HG02885 (cell line): ENCODE measurements around the gene NKD1.
A peak's percentile ranks its signal among the peaks of the same experiment; 100 is the strongest.

Experiments
- ATAC-seq: cut with Tn5 transposase; IDR thresholded peaks from one replicate; pipeline ENCODE4 v1.9.1; 2021; ENCODE audit warnings: mild to moderate bottlenecking; ENCODE audit not compliant: unreplicated experiment, poor library complexity

The NKD1 gene

DNA sequence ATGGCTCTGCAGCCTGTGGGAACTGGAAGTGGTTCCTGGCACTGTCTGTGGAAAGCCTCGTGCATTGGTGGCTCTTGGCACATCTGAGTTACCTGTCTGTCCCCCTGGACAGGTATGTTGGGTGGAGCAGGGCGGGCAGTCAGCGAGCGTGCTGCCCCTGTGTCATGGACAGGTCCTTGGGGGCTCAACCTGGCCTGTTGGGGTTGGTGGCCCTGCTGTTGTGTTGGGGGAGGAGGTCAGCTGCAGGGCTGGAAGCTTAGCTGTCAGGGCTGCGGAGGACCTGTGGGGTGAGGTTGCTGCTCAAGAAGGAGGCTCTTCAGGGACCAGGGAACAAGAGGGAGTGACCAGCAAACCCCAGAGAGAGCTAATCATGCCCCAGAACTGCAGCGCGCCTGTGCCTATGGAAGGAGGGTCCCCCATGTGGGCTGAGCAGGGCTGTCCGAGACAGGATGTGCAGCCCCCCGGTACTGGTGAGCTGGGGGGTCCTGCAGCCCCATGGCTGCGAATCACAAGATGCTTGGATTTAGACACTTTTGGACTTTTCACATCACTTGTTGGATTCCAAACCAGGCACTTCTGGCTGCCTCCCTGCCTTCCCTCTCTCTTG lies 7.2 kb downstream of the NKD1 start:
- ATAC-seq = no peak

- no peak for ATAC-seq
Measured at GRCh38 chr16:50555952-50556673, 7.9 kb downstream of the NKD1 start.

DNA sequence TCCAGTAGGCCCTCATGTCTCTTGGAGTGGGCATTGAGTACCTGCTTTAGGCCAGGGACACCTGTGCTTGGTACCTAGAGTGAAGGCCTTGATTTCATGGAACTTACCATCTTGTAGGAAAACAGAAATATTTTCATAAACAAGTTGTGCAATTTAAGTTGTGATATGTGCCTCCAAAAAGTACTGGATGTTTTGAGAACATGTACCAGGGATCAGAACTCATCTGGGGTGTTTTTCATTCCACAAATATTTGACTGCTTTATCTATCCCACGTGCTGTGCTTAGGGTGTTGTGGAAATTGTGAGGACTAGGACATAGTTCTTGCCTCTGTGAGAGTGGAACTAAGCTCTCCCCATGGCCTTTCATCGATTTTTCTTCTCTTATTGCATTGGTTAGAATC lies 8.8 kb downstream of the NKD1 start:
- no peak for ATAC-seq

DNA sequence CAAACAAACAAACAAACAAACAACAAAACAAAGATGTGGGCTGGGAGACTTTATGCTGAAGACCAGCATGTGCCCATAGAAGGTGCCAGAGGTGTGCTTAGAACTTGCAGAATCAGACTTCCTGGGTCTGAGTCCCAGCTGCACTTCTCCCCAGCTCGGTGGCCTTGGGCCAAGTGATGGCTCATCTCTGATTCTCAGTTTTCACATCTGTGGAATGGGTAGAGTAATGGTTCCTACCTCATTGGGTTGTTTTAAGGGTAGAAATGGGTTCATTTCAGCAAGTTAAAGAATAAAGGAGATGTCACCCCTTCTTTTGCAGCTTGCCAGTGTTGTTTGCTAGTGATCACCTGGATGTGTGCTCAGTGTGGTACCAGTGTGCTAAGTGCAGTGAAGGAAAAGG lies 10.7 kb downstream of the NKD1 start:
- no peak for ATAC-seq

- no peak for ATAC-seq
Measured at GRCh38 chr16:50559342-50559741, 11.1 kb downstream of the NKD1 start.

- ATAC-seq = no peak
Measured at GRCh38 chr16:50559804-50560514, 11.8 kb downstream of the NKD1 start.

GRCh38 chr16:50560903-50561863 lies 13.0 kb downstream of the NKD1 start:
- ATAC-seq = no peak

DNA sequence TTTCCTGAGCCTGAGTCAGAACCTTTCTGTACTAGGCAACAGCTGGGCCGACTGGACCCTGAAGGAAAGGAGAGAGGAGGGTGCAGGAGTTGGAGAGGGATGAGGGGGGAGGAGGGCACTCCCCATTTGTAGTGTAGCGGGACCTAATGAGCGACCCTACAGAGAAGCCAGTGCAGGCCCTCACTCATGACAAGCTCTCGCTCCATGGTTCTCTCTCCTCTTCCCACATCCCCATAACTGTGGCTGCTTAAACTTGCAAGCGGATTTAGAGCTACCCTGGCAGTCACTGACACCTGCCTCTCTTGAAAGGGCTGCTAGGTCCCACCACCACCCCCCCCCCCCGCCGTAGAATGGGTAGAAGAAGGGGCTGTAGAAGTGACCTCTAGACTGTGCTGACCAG lies 14.5 kb downstream of the NKD1 start:
- ATAC-seq = no peak

GRCh38 chr16:50563989-50564388 lies 15.8 kb downstream of the NKD1 start:
- ATAC-seq = no peak

DNA sequence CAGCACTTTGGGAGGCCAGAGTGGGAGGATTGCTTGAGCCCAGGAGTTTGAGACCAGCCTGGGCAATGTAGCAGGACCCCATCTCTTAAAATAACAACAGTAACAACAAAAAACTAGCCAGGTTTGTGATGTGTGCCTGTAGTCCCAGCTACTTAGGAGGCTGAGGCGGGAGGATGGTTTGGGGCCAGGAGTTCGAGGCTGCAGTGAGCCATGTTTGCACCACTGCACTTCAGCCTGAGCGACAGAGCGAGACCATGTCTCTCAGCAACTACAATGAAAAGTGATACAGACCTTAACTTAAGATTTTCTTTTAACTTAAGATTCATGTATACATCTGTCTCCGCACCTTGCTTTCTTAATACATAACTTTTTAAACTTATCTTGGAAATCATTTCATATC lies 17.2 kb downstream of the NKD1 start:
- no peak for ATAC-seq

DNA sequence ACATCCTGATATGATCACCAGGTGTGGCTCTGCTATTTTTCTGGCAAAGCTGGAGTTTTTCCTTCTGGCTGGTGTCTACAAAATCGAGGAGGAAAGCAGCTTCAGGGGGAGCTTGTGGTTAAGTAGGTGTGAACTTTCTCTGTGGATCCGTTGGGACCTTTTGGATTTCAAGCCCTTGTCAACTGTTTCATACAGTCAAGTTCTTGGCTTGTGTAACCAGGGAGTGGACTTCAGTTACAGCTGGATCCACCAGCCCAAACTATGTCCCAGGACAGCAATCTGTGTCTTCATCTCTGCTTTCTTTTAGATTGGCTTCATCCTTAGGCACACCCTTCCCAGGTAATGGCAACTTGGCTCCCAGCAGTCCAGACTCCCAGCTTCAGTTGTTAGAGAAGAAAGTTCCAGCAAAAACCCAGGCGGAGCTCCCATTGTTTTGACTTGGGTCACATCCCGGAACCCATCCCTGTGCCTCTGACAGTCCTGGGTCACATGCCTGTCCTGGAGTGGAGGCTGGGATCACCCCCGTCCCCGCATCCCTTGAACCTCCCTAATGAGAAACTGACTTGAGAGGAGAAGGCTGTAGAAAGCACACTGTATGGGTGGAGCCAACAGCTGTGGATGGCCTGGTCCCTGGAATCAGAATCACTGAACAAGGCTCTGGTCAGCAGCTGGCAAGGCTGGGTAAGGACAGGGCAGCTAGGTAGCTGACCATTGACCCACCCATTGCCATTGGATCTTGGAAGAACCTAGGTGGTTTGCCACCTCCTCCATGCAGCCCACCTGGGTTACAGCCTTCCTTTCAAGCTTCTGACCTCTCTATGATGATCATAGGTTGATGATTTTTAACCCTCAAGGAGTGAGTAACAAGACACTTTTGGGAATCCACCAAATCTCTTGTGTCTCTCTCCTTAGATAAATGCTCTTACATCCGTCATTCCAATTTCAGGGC lies 18.1 kb downstream of the NKD1 start:
- ATAC-seq = no peak

- ATAC-seq = no peak
Measured at GRCh38 chr16:50567651-50568050, 19.5 kb downstream of the NKD1 start.

DNA sequence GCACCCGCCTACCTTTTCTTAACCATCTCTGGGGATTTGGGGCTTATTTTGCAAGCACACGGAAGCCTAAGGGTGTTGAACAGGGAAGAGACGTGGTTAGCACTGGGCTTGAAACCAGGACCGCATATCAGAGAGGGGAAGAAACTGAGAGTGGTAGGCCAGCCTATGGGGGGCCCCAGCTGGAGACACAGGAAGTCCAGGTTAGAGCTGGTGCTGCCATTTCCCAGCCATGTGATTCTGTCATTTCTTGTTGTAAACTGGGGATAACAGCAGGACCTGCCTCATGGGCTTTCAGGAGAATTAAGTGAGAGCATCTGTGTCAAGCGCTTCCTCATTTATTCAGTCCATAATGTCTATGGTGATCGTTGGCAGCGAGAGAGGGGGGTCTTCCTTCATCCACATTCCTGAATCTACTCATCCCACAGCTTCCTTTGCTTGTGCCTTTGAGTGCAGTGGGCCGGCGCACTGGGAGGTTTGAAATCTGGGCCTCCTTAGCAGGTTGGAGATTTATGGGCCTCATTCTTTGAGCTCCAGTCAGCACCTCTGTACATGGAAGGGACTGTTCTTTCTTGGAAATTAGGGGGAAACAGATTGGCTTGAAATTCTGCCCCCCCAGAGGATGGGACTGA lies 20.1 kb downstream of the NKD1 start:
- ATAC-seq = peak; percentile 49

GRCh38 chr16:50570354-50570753 lies 22.2 kb downstream of the NKD1 start:
- ATAC-seq = no peak

DNA sequence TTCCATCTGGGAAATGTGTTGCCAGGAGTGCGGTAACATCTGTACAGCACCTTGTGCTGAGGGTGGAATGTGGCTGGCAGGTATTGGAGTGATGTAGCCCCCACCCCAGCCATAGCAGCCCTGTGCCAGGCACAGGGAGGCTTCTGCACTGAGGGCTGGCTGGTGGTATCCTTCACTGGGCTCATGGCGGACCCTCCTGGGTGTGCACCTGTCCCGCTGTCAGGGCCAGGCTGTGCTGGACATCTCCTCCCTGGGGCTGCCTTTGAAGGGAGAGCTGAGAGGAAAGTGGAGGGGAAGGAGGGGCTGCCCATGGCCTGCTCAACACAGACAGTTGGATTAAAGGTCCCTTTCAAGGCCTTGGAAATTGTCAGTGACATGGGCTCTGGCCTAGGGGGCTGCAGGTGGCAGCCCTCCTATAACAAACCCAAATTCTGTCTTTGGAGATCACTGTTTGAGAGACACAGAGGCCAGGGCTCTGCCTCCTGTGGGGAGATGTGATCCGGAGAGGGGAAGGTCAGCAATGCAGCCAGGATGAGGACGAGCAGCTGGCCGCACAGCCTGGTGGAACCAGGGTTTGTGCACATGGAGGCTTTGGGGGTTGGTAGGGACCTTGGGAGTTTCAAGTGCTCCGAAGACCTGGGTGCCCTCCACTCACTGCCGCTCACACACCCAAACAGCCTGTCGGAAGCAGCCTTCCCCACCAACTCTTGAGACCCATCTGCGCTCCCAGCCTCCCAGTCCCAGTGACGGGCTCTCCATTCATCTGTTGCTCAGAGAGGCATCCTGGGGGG lies 22.8 kb downstream of the NKD1 start:
- no peak for ATAC-seq

GRCh38 chr16:50571786-50572185 lies 23.6 kb downstream of the NKD1 start:
- no peak for ATAC-seq

DNA sequence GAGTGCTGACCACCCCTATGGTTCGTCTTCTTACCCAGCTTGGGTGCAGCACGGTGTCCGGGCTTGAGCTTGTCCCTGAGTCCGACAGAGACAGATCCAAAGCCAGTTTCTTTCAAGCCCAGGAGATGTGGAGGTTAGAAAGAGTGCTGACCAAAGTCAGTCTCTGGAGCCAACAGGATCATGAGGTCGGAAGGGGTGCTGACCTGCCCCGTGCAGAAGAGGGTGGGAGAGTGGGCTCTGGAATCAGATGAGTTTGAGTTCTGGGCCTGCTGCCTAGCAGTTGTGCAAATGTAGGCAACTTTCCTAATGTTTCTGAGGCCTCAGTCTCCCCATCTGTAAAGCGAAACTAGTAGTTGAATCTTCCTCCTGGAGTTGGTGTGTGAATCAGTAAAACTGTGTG lies 24.5 kb downstream of the NKD1 start:
- ATAC-seq = no peak

DNA sequence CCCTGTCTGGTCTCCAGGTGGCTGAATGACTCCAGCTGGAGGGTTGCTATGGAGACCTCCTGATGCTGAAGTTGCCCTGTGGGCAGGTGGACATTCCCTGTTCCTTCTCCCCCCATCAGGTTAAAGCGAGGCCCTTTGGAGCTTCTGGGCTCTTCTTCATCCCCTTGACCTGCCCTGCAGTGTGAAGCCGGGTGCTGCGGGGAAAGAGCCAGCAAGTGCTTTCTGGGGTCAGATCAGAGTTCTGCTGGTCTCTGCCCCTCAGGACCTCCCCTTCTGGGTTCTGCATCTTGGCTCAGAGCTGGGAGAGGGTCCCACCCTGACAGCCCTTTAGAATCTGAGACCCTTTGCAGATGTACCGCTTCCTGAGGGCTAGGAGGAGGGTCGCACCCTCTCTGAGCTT lies 25.1 kb downstream of the NKD1 start:
- ATAC-seq = no peak
